K562 (cell line): Measurements from ENCODE around the gene ING5. TPM values are rescaled to one million over a fixed set of nuclear protein-coding genes. Genes with fewer than 3 reads are reported as not detected.
A peak's percentile ranks its signal among the peaks of the same experiment; 100 is the strongest.

Experiments used
- CBX1 ChIP-seq: sonication (generic); IDR thresholded peaks from 2 replicates; pipeline ENCODE4 v1.6.1; 2016; ENCODE audit warnings: antibody characterized with exemption, low read depth, mild to moderate bottlenecking
- CXXC5 ChIP-seq: fragments of 250-450 bp; sonication (Bioruptor Pico); IDR thresholded peaks from 2 replicates; pipeline ENCODE4 v1.8.0; 2022; ENCODE audit warnings: inconsistent platforms, mild to moderate bottlenecking, moderate library complexity
- NCOA1 ChIP-seq: fragments of 450-650 bp; IDR thresholded peaks from 2 replicates; pipeline ENCODE4 v1.6.1; 2016; ENCODE audit warnings: low read depth
- NRF1 ChIP-seq, 2 experiments: fragments of 450-650 bp; IDR thresholded peaks in 1 of 2; conservative IDR thresholded peaks in 1 of 2; 2 replicates each; pipeline ENCODE4 v1.6.1; 2014; ENCODE audit warnings: mild to moderate bottlenecking in 2 of 2
- POLR2A ChIP-seq: fragments of 450-650 bp; conservative IDR thresholded peaks from 2 replicates; pipeline ENCODE4 v1.6.1; 2016
- POLR3A ChIP-seq: IDR thresholded peaks from 2 replicates; pipeline ENCODE4 v1.6.1; 2011; ENCODE audit warnings: borderline replicate concordance, mild to moderate bottlenecking, moderate library complexity; ENCODE audit not compliant: insufficient read length, insufficient read depth; ENCODE audit errors: extremely low read depth
- SMAD4 ChIP-seq: fragments of 250-450 bp; sonication (Bioruptor Pico); conservative IDR thresholded peaks from 2 replicates; pipeline ENCODE4 v1.8.0; 2021; ENCODE audit warnings: inconsistent platforms, mild to moderate bottlenecking, moderate library complexity
- ZNF184 ChIP-seq: sonication (generic); formaldehyde crosslinking; IDR thresholded peaks from 2 replicates; pipeline ENCODE4 v1.5.0; 2020; ENCODE audit warnings: missing genetic modification reagents
- ZNF444 ChIP-seq: fragments of 250-450 bp; sonication (Bioruptor Pico); IDR thresholded peaks from 2 replicates; pipeline ENCODE4 v1.4.0; 2020; ENCODE audit warnings: mild to moderate bottlenecking, moderate library complexity
- polyA plus RNA-seq, 8 experiments: library from polyadenylated mRNA; depleted of rRNA in 4 of 8; stranded (reverse) in 5 of 8; unstranded in 3 of 8; fragments of >200 nt; fragmentation: Nextera tagmentation in 2 of 8; fragmentation: Illumina TruSeq in 1 of 8; extraction: Ambion mirVana in 2 of 8; extraction: Trizol in 1 of 8; gene quantifications; 2 replicates each; pipeline versions ENCODE4 v1.2.1 to v1.2.3, GENCODE V29; 2011 to 2014; ENCODE audit warnings: inconsistent platforms in 1 of 8, missing spikeins in 1 of 8
- total RNA-seq, 7 experiments: library from RNA; depleted of rRNA in 6 of 7; stranded (reverse); fragments of >200 nt in 6 of 7; fragmentation: Illumina TruSeq in 2 of 7; extraction: Trizol in 2 of 7; gene quantifications; 2 replicates each; pipeline versions ENCODE4 v1.2.1 to v1.2.3, GENCODE V29; 2011 to 2021; ENCODE audit warnings: low replicate concordance in 1 of 7
- TF ChIP-seq, protein P1 (sequence below): fragments of 450-650 bp; formaldehyde crosslinking; IDR thresholded peaks from 2 replicates; pipeline ENCODE4 v1.4.0; 2022; ENCODE audit warnings: mild to moderate bottlenecking, moderate library complexity
- TF ChIP-seq, protein P2 (sequence below): IDR thresholded peaks from 2 replicates; pipeline ENCODE4 v1.6.1; 2014; ENCODE audit warnings: antibody characterized with exemption
- TF ChIP-seq, protein P3 (sequence below), 2 experiments: fragments of 450-650 bp; formaldehyde crosslinking in 1 of 2; IDR thresholded peaks; 2 replicates each; pipeline versions ENCODE4 v1.4.0 to v1.6.1; 2014 to 2020; ENCODE audit warnings: mild to moderate bottlenecking in 2 of 2, borderline replicate concordance in 1 of 2, low read depth in 1 of 2
- TF ChIP-seq, protein P4 (sequence below): fragments of 250-450 bp; sonication (Bioruptor Pico); IDR thresholded peaks from 2 replicates; pipeline ENCODE4 v1.4.0; 2020; ENCODE audit warnings: mild to moderate bottlenecking, moderate library complexity, borderline replicate concordance

The ING5 gene
- total and polyA plus RNA-seq, 9 of the 15 experiments (the other 6 are each of a cell fraction or from before 2014, with no cell fraction given) = 10.4 to 53.3 (median 27.9) TPM

DNA sequence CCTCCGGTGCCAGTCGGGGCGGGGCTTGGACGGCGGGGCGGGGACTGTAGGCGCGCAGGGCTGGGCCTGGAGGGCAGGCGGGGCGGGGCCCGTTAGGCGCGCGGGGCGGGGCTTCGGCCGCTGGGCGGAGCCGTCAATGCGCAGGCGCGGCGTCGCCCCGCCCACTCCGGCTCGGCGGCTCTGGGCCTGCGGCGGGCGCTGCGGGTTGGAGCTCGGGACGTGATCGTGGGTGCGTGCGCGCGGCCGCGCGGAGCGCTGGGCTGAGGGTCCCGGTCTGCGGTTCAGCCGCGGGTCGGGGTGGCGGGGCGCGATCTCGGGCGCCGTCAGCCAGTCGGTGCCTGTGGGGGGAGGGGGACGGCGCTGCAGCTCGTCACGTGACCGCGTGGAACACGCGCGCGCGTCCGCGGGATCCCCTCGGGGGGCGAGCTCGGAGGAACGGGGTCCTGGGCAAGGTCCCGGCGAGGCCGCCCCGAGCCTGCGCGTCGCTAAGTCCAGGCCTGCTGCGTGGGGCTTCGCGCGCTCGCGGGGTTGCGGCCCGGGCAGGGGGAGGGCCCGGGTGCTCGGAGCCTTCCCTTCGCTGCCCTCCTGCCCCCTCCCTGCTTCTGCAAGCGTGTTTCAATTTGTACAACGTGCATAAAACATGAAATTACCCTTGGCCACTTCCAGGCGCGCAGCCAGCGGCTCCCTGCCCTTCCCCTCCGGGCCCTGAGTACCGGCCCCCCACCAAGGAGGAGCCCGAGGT, 32.8 kb downstream of the ING5 start, which contains the start of gene D2HGDH (continued):
- no peak for TF ChIP-seq ZNF444
- peak; percentile 53; the same call in 1 of the 2 replicates for TF ChIP-seq SMAD4
- no peak for TF ChIP-seq POLR3A
- TF ChIP-seq, protein P1, sequence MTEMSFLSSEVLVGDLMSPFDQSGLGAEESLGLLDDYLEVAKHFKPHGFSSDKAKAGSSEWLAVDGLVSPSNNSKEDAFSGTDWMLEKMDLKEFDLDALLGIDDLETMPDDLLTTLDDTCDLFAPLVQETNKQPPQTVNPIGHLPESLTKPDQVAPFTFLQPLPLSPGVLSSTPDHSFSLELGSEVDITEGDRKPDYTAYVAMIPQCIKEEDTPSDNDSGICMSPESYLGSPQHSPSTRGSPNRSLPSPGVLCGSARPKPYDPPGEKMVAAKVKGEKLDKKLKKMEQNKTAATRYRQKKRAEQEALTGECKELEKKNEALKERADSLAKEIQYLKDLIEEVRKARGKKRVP (CRISPR knock-in tag) = 0 out of 2 replicates have a peak, but pooled peaks have one; percentile 29
- TF ChIP-seq, protein P2, sequence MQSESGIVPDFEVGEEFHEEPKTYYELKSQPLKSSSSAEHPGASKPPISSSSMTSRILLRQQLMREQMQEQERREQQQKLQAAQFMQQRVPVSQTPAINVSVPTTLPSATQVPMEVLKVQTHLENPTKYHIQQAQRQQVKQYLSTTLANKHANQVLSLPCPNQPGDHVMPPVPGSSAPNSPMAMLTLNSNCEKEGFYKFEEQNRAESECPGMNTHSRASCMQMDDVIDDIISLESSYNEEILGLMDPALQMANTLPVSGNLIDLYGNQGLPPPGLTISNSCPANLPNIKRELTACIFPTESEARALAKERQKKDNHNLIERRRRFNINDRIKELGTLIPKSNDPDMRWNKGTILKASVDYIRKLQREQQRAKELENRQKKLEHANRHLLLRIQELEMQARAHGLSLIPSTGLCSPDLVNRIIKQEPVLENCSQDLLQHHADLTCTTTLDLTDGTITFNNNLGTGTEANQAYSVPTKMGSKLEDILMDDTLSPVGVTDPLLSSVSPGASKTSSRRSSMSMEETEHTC = peak; percentile 31; the same call in 1 of the 2 replicates
- TF ChIP-seq, protein P3, sequence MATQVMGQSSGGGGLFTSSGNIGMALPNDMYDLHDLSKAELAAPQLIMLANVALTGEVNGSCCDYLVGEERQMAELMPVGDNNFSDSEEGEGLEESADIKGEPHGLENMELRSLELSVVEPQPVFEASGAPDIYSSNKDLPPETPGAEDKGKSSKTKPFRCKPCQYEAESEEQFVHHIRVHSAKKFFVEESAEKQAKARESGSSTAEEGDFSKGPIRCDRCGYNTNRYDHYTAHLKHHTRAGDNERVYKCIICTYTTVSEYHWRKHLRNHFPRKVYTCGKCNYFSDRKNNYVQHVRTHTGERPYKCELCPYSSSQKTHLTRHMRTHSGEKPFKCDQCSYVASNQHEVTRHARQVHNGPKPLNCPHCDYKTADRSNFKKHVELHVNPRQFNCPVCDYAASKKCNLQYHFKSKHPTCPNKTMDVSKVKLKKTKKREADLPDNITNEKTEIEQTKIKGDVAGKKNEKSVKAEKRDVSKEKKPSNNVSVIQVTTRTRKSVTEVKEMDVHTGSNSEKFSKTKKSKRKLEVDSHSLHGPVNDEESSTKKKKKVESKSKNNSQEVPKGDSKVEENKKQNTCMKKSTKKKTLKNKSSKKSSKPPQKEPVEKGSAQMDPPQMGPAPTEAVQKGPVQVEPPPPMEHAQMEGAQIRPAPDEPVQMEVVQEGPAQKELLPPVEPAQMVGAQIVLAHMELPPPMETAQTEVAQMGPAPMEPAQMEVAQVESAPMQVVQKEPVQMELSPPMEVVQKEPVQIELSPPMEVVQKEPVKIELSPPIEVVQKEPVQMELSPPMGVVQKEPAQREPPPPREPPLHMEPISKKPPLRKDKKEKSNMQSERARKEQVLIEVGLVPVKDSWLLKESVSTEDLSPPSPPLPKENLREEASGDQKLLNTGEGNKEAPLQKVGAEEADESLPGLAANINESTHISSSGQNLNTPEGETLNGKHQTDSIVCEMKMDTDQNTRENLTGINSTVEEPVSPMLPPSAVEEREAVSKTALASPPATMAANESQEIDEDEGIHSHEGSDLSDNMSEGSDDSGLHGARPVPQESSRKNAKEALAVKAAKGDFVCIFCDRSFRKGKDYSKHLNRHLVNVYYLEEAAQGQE (IDR thresholded peaks at IDR 0.05; ENCODE audit: borderline replicate concordance) = peak; percentile 53
- TF ChIP-seq, protein P3 (CRISPR knock-in tag; IDR thresholded peaks at IDR 0.05; ENCODE audit: low read depth) = no peak
- TF ChIP-seq POLR2A = peak; percentile 60
- TF ChIP-seq NRF1 (conservative IDR thresholded peaks at IDR 0.05 in 1 of 2, IDR thresholded peaks at IDR 0.05 in 1 of 2) = peak in 1 of 2 experiments; percentile 89; a peak in 2 of 4 replicates
- TF ChIP-seq CBX1 = peak; percentile 56; the same call in 1 of the 2 replicates
- TF ChIP-seq, protein P4, sequence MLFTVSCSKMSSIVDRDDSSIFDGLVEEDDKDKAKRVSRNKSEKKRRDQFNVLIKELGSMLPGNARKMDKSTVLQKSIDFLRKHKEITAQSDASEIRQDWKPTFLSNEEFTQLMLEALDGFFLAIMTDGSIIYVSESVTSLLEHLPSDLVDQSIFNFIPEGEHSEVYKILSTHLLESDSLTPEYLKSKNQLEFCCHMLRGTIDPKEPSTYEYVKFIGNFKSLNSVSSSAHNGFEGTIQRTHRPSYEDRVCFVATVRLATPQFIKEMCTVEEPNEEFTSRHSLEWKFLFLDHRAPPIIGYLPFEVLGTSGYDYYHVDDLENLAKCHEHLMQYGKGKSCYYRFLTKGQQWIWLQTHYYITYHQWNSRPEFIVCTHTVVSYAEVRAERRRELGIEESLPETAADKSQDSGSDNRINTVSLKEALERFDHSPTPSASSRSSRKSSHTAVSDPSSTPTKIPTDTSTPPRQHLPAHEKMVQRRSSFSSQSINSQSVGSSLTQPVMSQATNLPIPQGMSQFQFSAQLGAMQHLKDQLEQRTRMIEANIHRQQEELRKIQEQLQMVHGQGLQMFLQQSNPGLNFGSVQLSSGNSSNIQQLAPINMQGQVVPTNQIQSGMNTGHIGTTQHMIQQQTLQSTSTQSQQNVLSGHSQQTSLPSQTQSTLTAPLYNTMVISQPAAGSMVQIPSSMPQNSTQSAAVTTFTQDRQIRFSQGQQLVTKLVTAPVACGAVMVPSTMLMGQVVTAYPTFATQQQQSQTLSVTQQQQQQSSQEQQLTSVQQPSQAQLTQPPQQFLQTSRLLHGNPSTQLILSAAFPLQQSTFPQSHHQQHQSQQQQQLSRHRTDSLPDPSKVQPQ = no peak
- no peak for TF ChIP-seq NCOA1
- peak; percentile 86 for TF ChIP-seq CXXC5 (CRISPR knock-in tag)
- no peak for TF ChIP-seq ZNF184
